RWPE2 (cell line): ENCODE results near the gene ANAPC2.

Experiments
- ATAC-seq: fragments of 200-7000 bp; cut with Tn5 transposase; 3 replicates; pipeline ENCODE4 v1.9.1; 2021; ENCODE audit warnings: low read depth
- DNase-seq: peaks from one replicate; pipeline ENCODE4 v3.0.0-alpha.2; 2020; ENCODE audit warnings: low spot score
- H3K27ac ChIP-seq: fragments of 450-650 bp; 2 replicates; pipeline ENCODE4 v1.5.1; 2017; ENCODE audit warnings: mild to moderate bottlenecking; ENCODE audit not compliant: poor library complexity, severe bottlenecking
- H3K27me3 ChIP-seq: fragments of 250-450 bp; sonication (Bioruptor Pico); 2 replicates; pipeline ENCODE4 v1.5.1; 2021; ENCODE audit warnings: mild to moderate bottlenecking, moderate library complexity; ENCODE audit not compliant: insufficient read depth, poor library complexity, severe bottlenecking
- H3K36me3 ChIP-seq: fragments of 250-450 bp; sonication (Bioruptor Pico); 2 replicates; pipeline ENCODE4 v1.5.1; 2020; ENCODE audit warnings: low read depth, mild to moderate bottlenecking, moderate library complexity
- H3K4me1 ChIP-seq: fragments of 250-450 bp; sonication (Bioruptor Pico); 2 replicates; pipeline ENCODE4 v1.5.1; 2021; ENCODE audit warnings: mild to moderate bottlenecking, moderate library complexity; ENCODE audit not compliant: insufficient read depth, poor library complexity, severe bottlenecking
- H3K4me3 ChIP-seq: fragments of 250-450 bp; sonication (Bioruptor Pico); 2 replicates; pipeline ENCODE4 v1.5.1; 2021; ENCODE audit warnings: mild to moderate bottlenecking, moderate library complexity; ENCODE audit not compliant: severe bottlenecking
- H3K9me3 ChIP-seq: fragments of 250-450 bp; sonication (Bioruptor Pico); 2 replicates; pipeline ENCODE4 v1.5.1; 2021; ENCODE audit warnings: mild to moderate bottlenecking, moderate library complexity; ENCODE audit not compliant: severe bottlenecking
- TF ChIP-seq, protein P1 (sequence below): fragments of 450-650 bp; IDR thresholded peaks from one replicate; pipeline ENCODE4 v1.5.1; 2017; ENCODE audit warnings: mild to moderate bottlenecking, moderate library complexity; ENCODE audit not compliant: poor library complexity, severe bottlenecking

ANAPC2 gene

DNA sequence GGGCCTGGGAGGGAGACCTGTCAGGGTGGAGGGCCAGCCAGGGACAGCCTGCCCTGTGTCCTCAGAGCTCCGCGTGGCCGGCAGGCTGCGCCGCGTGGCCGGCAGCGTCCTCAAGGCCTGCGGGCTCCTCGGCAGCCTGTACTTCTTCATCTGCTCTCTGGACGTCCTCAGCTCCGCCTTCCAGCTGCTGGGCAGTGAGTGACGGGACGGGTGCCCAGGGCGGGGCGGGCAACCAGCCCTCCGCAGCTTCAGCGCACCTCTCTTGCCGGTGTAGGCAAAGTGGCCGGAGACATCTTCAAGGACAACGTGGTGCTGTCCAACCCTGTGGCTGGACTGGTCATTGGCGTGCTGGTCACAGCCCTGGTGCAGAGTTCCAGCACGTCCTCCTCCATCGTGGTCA, 44.1 kb upstream of the ANAPC2 start:
- Histone ChIP-seq H3K36me3 (no peaks in the 10 kb centered on the region), H3K9me3 (no peaks in the 10 kb centered on the region), H3K4me3 (no peak overlapping the region), H3K27me3 (peaks cover 4% of the 10 kb centered on the region), H3K27ac (no peak overlapping the region), H3K4me1 (peaks cover 2% of the 10 kb centered on the region)
- ATAC-seq (no peak), DNase-seq (no peak)
- TF ChIP-seq, protein P1, sequence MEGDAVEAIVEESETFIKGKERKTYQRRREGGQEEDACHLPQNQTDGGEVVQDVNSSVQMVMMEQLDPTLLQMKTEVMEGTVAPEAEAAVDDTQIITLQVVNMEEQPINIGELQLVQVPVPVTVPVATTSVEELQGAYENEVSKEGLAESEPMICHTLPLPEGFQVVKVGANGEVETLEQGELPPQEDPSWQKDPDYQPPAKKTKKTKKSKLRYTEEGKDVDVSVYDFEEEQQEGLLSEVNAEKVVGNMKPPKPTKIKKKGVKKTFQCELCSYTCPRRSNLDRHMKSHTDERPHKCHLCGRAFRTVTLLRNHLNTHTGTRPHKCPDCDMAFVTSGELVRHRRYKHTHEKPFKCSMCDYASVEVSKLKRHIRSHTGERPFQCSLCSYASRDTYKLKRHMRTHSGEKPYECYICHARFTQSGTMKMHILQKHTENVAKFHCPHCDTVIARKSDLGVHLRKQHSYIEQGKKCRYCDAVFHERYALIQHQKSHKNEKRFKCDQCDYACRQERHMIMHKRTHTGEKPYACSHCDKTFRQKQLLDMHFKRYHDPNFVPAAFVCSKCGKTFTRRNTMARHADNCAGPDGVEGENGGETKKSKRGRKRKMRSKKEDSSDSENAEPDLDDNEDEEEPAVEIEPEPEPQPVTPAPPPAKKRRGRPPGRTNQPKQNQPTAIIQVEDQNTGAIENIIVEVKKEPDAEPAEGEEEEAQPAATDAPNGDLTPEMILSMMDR: no peak

DNA sequence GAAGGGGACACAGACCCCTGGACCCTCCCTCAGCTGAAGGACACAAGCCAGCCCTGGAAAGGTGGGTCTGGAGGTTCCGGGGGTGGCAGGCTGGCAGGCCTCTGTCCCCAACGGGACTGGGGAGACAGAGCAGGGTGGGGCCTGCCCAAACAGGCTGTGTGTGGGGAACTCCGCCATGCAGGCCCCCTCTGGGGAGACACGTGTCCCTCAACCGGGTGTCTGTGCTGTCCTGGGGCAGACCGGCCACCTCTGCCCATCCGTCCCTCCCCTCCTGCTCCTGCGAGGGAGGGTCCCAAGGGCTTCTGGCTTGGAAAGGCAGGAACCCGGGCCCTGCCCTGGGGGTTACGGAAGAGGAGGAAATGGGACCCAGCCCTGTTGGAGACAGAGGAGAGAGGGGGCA, 43.7 kb upstream of the ANAPC2 start:
- TF ChIP-seq, protein P1: no peak
- H3K27ac ChIP-seq: no peak overlapping the region

DNA sequence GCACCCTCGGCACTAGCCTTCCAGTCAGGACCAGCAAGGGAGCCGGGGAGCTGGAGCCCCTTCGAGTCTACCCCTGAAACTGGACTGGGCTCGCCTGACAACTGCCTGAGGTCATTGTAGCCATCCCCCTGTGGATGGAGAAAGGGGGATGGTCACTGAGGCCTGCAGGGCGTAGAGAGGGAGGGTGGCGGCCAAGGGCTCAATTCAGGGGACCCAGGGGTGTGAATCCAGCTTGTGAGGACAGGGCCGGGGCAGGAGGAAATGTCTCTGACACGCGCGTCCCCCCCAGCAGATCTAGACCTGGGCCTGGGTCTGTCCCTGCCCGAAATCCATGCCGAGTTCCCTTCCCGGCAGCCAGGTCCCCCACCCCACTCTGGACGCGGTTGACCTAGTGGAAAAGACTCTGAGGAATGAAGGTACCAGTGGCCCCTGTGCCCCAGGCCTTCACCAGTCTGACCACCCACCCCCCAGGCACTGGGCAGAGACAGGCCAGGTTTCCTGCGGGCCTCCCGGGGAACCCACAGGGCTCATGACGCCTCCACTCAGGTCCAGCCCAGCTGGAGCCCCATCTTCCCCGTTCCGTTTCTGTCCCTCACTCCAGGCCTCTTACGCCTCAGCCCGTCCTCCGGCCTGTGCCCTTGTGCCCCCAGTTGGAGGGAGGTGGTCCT, 43.1 kb upstream of the ANAPC2 start:
- DNase-seq: no peak
- H3K4me1 ChIP-seq: peaks cover 9% of the 10 kb centered on the region

More for the DNA sequence above, 43.7 kb upstream of the ANAPC2 start:
- ATAC-seq (no peak), DNase-seq (no peak)
- H3K4me3 ChIP-seq: no peak overlapping the region
- no peaks in the 10 kb centered on the region for H3K36me3 ChIP-seq
- H3K4me1 ChIP-seq: peaks cover 6% of the 10 kb centered on the region
- H3K27me3 ChIP-seq: peaks cover 4% of the 10 kb centered on the region
- H3K9me3 ChIP-seq: no peaks in the 10 kb centered on the region

DNA sequence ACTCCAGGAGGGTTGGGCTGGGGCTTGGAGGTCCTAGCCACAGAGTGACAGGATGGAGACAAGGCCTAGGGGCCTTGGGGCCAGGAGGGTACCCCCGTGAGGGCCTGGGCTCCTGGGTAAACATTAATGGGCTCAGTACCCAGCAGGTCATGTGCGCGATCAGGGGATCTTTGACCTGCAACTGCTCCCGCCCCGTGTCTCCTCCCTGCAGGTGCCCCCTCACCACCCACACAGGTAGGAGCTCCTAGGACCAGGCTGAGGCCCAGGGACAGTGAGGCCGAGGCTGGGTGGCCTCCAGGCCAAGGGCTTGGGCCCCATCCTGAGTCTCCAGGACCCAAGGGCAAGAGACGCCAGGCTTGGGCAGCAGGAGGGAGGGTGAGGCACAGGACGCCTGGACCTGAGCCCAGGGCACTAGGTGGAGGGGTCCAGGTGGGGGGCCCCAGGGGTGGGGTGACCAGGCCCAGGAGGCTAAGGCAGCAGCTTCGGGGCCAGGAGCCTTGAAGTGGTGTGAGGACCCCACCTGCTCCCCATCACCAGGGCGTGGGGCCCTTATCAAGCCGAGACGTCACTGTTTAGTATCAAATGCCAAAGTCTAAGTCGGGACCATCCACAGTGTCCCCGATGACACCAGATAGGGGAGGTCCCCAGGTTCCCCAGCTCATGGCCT, 42.5 kb upstream of the ANAPC2 start, which contains the start of gene SLC34A3:
Gene SLC34A3, plus strand, starts transcription at position 197 of the 667 bp plus-strand sequence. CDS start 802 bp downstream, outside the sequence.
- ATAC-seq (no peak), DNase-seq (no peak)
- Histone ChIP-seq H3K36me3 (no peaks in the 10 kb centered on the region), H3K27me3 (peaks cover 4% of the 10 kb centered on the region), H3K9me3 (no peaks in the 10 kb centered on the region), H3K4me1 (peaks cover 16% of the 10 kb centered on the region), H3K27ac (no peak within 1 kb of the TSS), H3K4me3 (no peak within 1 kb of the TSS)
- TF ChIP-seq, protein P1: no peak

More for the DNA sequence above, 43.1 kb upstream of the ANAPC2 start:
- no peaks in the 10 kb centered on the region for H3K36me3 ChIP-seq
- H3K27me3 ChIP-seq: peaks cover 4% of the 10 kb centered on the region
- TF ChIP-seq, protein P1: no peak
- H3K9me3 ChIP-seq: no peaks in the 10 kb centered on the region
- no peak overlapping the region for H3K4me3 ChIP-seq
- ATAC-seq: no peak
- no peak overlapping the region for H3K27ac ChIP-seq
